ENCODE results near the gene INPP5K. TPM values are rescaled to one million over a fixed set of nuclear protein-coding genes. Genes with fewer than 3 reads are reported as not detected.

The INPP5K gene
- total RNA-seq, 1 experiment from 2014 or later, result 29.4 TPM

DNA sequence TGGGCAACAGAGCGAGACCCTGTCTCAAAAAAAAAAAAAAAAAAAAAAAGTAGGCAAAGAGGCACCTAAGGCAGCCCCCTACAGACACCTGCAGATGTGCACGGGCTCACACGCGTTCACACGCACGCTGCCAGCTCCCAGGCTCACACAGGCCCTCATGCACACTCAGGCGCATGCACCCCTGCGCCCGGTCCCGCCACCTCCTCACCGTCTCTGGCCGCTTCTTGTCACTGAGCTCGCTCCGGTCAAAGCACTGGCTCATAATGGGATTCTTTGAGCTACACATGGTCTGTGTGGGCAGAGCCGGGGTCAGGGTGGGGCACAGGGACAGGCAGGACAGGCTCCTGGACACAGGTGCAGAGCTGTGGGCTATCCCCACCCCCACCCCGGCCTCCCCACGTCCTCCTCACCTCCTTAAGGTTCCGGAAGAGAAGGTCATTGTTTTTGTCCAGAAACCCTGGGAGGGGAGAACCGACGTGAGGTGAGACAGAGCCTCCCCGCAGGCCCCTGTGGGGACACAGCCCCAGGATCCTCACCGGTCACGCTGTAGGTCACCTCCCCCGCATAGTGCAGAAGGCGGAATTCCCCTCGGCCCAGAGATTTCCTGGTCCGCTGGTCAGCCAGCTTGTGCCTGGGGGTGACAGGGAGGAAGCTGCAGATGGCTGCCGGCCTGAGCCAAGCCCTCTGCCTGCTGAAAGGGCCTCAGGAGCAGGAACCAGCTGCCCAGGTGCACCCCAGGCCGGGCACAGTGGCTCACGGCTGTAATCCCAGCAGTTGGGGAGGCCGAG, 41.8 kb downstream of the INPP5K start:
- Histone ChIP-seq H2AK5ac (ENCODE audit: insufficient read length, low read length) (no peak overlapping the region), H3K9ac (ENCODE audit: extremely low read depth, insufficient read length, low read length) (no peak overlapping the region), H4K5ac (ENCODE audit: insufficient read length, low read depth, low read length) (no peak overlapping the region), H2BK120ac (ENCODE audit: low read depth, low read length, poor library complexity, severe bottlenecking) (no peak overlapping the region), H3K27me3 (ENCODE audit: insufficient read depth, low read length) (no peaks in the 10 kb centered on the region), H3T11ph (ENCODE audit: low read length) (no peak overlapping the region), H4K91ac (ENCODE audit: insufficient read length, low read depth, low read length) (no peak overlapping the region), H3K79me2 (ENCODE audit: insufficient read depth, low read length) (no peaks in the 10 kb centered on the region), H4K20me1 (ENCODE audit: control insufficient read depth, insufficient read depth, insufficient read length) (no peaks in the 10 kb centered on the region), H3K4me1 (ENCODE audit: insufficient read depth, low read length) (no peaks in the 10 kb centered on the region), H3K4ac (ENCODE audit: low read depth, low read length) (no peak overlapping the region), H3K56ac (ENCODE audit: insufficient read length, low read depth, low read length) (no peak overlapping the region), H3K18ac (ENCODE audit: insufficient read length, low read depth, low read length) (no peak overlapping the region), H2BK12ac (ENCODE audit: insufficient read length, low read depth, low read length) (no peak overlapping the region), H3K9me3 (ENCODE audit: control insufficient read depth, low read depth, low read length) (no peaks in the 10 kb centered on the region), H3K4me2 (ENCODE audit: insufficient read depth, insufficient read length, low read length) (no peak overlapping the region), H3K79me1 (ENCODE audit: insufficient read depth, low read depth, low read length, poor library complexity, severe bottlenecking) (no peaks in the 10 kb centered on the region), H2BK5ac (ENCODE audit: insufficient read length, low read length) (no peak overlapping the region), H2AFZ (ENCODE audit: low read length) (no peak overlapping the region), H4K8ac (replicated peaks; ENCODE audit: insufficient read length, low read depth, low read length) (no peak overlapping the region), H3K23ac (ENCODE audit: insufficient read length, low read depth, low read length) (no peak overlapping the region), H3K14ac (ENCODE audit: insufficient read depth, low read length) (no peak overlapping the region; the same call in 1 of the 2 replicates), H2BK20ac (ENCODE audit: low read depth, low read length, poor library complexity, severe bottlenecking) (no peak overlapping the region), H3K27ac (ENCODE audit: insufficient read length, low read depth, low read length) (no peak overlapping the region), H2BK15ac (ENCODE audit: low read depth, low read length) (no peak overlapping the region), H3K23me2 (ENCODE audit: insufficient read length, low read depth, low read length, poor library complexity, severe bottlenecking) (no peaks in the 10 kb centered on the region)
- no peak overlapping the region for H3K27ac Mint-ChIP-seq
- TF ChIP-seq, protein P1, sequence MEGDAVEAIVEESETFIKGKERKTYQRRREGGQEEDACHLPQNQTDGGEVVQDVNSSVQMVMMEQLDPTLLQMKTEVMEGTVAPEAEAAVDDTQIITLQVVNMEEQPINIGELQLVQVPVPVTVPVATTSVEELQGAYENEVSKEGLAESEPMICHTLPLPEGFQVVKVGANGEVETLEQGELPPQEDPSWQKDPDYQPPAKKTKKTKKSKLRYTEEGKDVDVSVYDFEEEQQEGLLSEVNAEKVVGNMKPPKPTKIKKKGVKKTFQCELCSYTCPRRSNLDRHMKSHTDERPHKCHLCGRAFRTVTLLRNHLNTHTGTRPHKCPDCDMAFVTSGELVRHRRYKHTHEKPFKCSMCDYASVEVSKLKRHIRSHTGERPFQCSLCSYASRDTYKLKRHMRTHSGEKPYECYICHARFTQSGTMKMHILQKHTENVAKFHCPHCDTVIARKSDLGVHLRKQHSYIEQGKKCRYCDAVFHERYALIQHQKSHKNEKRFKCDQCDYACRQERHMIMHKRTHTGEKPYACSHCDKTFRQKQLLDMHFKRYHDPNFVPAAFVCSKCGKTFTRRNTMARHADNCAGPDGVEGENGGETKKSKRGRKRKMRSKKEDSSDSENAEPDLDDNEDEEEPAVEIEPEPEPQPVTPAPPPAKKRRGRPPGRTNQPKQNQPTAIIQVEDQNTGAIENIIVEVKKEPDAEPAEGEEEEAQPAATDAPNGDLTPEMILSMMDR (conservative IDR thresholded peaks at IDR 0.05), result no peak
- peaks cover 0 to 60% (median 35%) of the 10 kb centered on the region in 3 experiments; a peak in 6 of 7 replicates for H3K36me3 Mint-ChIP-seq (ENCODE audit: insufficient read depth in 1 of 3, low read depth in 3 of 3)
- H3K4me1 Mint-ChIP-seq, result peaks cover 0 to 10% of the 10 kb centered on the region in 2 experiments; a peak in 2 of 4 replicates
- no peaks in the 10 kb centered on the region for H3K27me3 Mint-ChIP-seq (ENCODE audit: low read depth)
- H3K9me3 Mint-ChIP-seq, result no peaks in the 10 kb centered on the region
- DNase-seq, result no peak
- WGBS (ENCODE audit: extremely low coverage, insufficient read length, low lambda C conversion rate), result no CpG with 5 or more reads among the region's 31 CpGs
- no peak overlapping the region for H3K4me3 Mint-ChIP-seq

Data from H9 (cell line).